ENCODE results near the gene TAGLN. TPM values are rescaled to one million over a fixed set of nuclear protein-coding genes. Genes with fewer than 3 reads are reported as not detected.
"Not testable (repeated sequence)": the region's sequence is repeated elsewhere in the genome, so short reads cannot be mapped to it uniquely, and the experiment has no call there.

TAGLN gene
- total RNA-seq, 4 donors from 2014 or later, result 1,588 to 9,854 (median 3,936) TPM

DNA sequence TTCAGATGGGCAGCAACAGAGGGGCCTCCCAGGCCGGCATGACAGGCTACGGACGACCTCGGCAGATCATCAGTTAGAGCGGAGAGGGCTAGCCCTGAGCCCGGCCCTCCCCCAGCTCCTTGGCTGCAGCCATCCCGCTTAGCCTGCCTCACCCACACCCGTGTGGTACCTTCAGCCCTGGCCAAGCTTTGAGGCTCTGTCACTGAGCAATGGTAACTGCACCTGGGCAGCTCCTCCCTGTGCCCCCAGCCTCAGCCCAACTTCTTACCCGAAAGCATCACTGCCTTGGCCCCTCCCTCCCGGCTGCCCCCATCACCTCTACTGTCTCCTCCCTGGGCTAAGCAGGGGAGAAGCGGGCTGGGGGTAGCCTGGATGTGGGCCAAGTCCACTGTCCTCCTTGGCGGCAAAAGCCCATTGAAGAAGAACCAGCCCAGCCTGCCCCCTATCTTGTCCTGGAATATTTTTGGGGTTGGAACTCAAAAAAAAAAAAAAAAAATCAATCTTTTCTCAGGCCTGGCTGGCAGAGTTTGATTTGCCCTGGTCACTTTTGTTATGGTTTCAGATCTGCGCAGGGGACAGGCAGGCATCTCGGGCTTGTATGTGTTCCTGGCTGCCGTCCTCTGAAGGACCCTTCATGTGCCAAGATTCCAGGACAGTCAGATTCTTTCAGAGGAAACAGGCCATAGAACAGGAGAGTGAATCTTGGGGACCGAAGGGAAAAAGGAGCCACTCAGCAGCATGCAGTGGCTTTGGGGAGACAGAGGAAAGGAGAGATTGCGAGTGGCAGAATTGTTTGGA lies 5.3 kb downstream of the TAGLN start:
- Histone ChIP-seq H3K9me3 (no peaks in the 10 kb centered on the region), H3K36me3 (no peaks in the 10 kb centered on the region), H3K27ac (peak overlapping the region; percentile 97 to 98), H3K4me1 (peaks cover 0 to 12% of the 10 kb centered on the region in 2 donors), H3K4me3 (peak overlapping the region; percentile 58 to 95), H3K27me3 (no peaks in the 10 kb centered on the region)
- TF ChIP-seq, protein P1, sequence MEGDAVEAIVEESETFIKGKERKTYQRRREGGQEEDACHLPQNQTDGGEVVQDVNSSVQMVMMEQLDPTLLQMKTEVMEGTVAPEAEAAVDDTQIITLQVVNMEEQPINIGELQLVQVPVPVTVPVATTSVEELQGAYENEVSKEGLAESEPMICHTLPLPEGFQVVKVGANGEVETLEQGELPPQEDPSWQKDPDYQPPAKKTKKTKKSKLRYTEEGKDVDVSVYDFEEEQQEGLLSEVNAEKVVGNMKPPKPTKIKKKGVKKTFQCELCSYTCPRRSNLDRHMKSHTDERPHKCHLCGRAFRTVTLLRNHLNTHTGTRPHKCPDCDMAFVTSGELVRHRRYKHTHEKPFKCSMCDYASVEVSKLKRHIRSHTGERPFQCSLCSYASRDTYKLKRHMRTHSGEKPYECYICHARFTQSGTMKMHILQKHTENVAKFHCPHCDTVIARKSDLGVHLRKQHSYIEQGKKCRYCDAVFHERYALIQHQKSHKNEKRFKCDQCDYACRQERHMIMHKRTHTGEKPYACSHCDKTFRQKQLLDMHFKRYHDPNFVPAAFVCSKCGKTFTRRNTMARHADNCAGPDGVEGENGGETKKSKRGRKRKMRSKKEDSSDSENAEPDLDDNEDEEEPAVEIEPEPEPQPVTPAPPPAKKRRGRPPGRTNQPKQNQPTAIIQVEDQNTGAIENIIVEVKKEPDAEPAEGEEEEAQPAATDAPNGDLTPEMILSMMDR (IDR thresholded peaks at IDR 0.05), result no peak
- peak in 1 of 2 donors; percentile 7 for TF ChIP-seq POLR2A (IDR thresholded peaks at IDR 0.05)
- intact Hi-C loops (cut with DNase I; ENCODE audit: low total_unique reads), result no loop called here
- peak in 1 of 2 donors; percentile 65 for DNase-seq

GRCh38 chr11:117205211-117205818 lies 6.1 kb downstream of the TAGLN start:
- intact Hi-C loops (cut with DNase I; ENCODE audit: low total_unique reads), result no loop called here
- H3K27me3 ChIP-seq, result no peaks in the 10 kb centered on the region
- peak overlapping the region; percentile 58 to 95 for H3K4me3 ChIP-seq

GRCh38 chr11:117206111-117206510 lies 6.9 kb downstream of the TAGLN start:
- H3K36me3 ChIP-seq; H3K4me3 ChIP-seq; H3K27me3 ChIP-seq; intact Hi-C loops (cut with DNase I; ENCODE audit: low total_unique reads); H3K9me3 ChIP-seq; DNase-seq: not testable (repeated sequence)
- H3K27ac ChIP-seq, result peak overlapping the region; percentile 59 to 80
- peaks cover 0 to 12% of the 10 kb centered on the region in 2 donors for H3K4me1 ChIP-seq

More at GRCh38 chr11:117205211-117205818, 6.1 kb downstream of the TAGLN start:
- Histone ChIP-seq H3K4me1 (peaks cover 0 to 12% of the 10 kb centered on the region in 2 donors), H3K36me3 (no peaks in the 10 kb centered on the region), H3K27ac (peak overlapping the region; percentile 97 to 98), H3K9me3 (no peaks in the 10 kb centered on the region)
- TF ChIP-seq POLR2A (IDR thresholded peaks at IDR 0.05), result no peak
- TF ChIP-seq, protein P1 (IDR thresholded peaks at IDR 0.05), result no peak
- DNase-seq, result no peak

GRCh38 chr11:117206859-117207258 lies 7.7 kb downstream of the TAGLN start:
- DNase-seq; H3K36me3 ChIP-seq; H3K9me3 ChIP-seq; H3K4me3 ChIP-seq; H3K27me3 ChIP-seq; intact Hi-C loops (cut with DNase I; ENCODE audit: low total_unique reads): not testable (repeated sequence)
- Histone ChIP-seq H3K4me1 (peaks cover 0 to 12% of the 10 kb centered on the region in 2 donors), H3K27ac (peak overlapping the region in 1 of 2 donors; percentile 36)

GRCh38 chr11:117207481-117207880 lies 8.3 kb downstream of the TAGLN start:
- DNase-seq; H3K27ac ChIP-seq; H3K36me3 ChIP-seq; H3K4me3 ChIP-seq; intact Hi-C loops (cut with DNase I; ENCODE audit: low total_unique reads); H3K9me3 ChIP-seq; H3K27me3 ChIP-seq: not testable (repeated sequence)
- H3K4me1 ChIP-seq, result peaks cover 0 to 12% of the 10 kb centered on the region in 2 donors

DNA sequence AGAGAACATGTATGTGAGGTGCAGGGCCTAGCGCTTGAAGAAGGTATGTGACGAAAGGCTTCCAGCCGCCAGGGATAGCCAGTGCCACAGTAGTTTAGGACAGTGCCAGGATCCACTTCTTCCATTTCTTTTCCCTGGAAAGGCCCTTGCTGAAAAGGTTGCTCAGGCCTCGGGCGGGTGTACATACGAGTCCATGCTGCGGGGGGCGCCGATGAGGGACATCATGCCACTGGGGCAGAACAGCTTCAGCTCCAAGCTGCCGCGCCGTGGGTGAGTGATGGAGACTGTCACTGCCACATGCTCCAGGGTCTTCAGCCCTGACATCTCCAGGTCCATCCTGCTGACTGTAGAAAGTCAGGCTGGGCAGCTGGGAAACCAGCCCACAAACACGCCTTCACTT lies 9.5 kb downstream of the TAGLN start:
- TF ChIP-seq, protein P1 (IDR thresholded peaks at IDR 0.05), result peak in 2 of 4 experiments; percentile 5 to 31
- H3K36me3 ChIP-seq; H3K4me3 ChIP-seq; H3K27ac ChIP-seq; intact Hi-C loops (cut with DNase I; ENCODE audit: low total_unique reads); H3K9me3 ChIP-seq; H3K27me3 ChIP-seq: not testable (repeated sequence)
- DNase-seq, result peak in 1 of 2 donors; percentile 69
- peaks cover 0 to 12% of the 10 kb centered on the region in 2 donors for H3K4me1 ChIP-seq

- H3K4me3 ChIP-seq; DNase-seq; H3K9me3 ChIP-seq; intact Hi-C loops (cut with DNase I; ENCODE audit: low total_unique reads); H3K27me3 ChIP-seq; H3K4me1 ChIP-seq; H3K36me3 ChIP-seq: not testable (repeated sequence)
- peak overlapping the region in 1 of 2 donors; percentile 30 for H3K27ac ChIP-seq
Measured at GRCh38 chr11:117209351-117210125, 10.4 kb downstream of the TAGLN start.

Data from uterus (tissue), 4 donors.